Fibroblast of mammary gland (primary cell): ENCODE data around the gene CDKN2AIP.

Experiments
- DNase-seq: peaks from one replicate; pipeline ENCODE4 v3.0.0-alpha.2; 2010; ENCODE audit warnings: low read depth
- H3K4me3 ChIP-seq: 2 replicates; pipeline ENCODE4 v1.5.1; 2011; ENCODE audit warnings: low read depth, mild to moderate bottlenecking, low read length, moderate library complexity; ENCODE audit not compliant: control insufficient read depth
- CTCF ChIP-seq: conservative IDR thresholded peaks from 2 replicates; pipeline ENCODE4 v1.5.1; 2011; ENCODE audit warnings: low read depth, low read length, inconsistent platforms; ENCODE audit not compliant: control insufficient read depth, insufficient read depth

The CDKN2AIP gene

GRCh38 chr4:183445097-183445428 lies 627 bp downstream of the CDKN2AIP start:
- peak; percentile 7 for DNase-seq
- no peak for TF ChIP-seq CTCF
- peak overlapping the region; percentile 83 for H3K4me3 ChIP-seq

GRCh38 chr4:183447646-183448045 lies 3.2 kb downstream of the CDKN2AIP start:
- no peak for DNase-seq

GRCh38 chr4:183448436-183448835 lies 4.0 kb downstream of the CDKN2AIP start:
- no peak overlapping the region for H3K4me3 ChIP-seq
- peak; percentile 11 for DNase-seq
- no peak for TF ChIP-seq CTCF

More at GRCh38 chr4:183447646-183448045, 3.2 kb downstream of the CDKN2AIP start:
- H3K4me3 ChIP-seq = no peak overlapping the region
- no peak for TF ChIP-seq CTCF

GRCh38 chr4:183449193-183449882 lies 4.9 kb downstream of the CDKN2AIP start:
- no peak for TF ChIP-seq CTCF
- peak; percentile 54 for DNase-seq
- no peak overlapping the region for H3K4me3 ChIP-seq

GRCh38 chr4:183450108-183450507 lies 5.7 kb downstream of the CDKN2AIP start:
- no peak overlapping the region for H3K4me3 ChIP-seq
- no peak for DNase-seq
- TF ChIP-seq CTCF = no peak

GRCh38 chr4:183455431-183456195 lies 11.2 kb downstream of the CDKN2AIP start:
- no peak overlapping the region for H3K4me3 ChIP-seq
- DNase-seq = peak; percentile 26
- TF ChIP-seq CTCF = no peak
